ENCODE measurements around the gene SPINT2.
"Not testable (repeated sequence)": the region's sequence is repeated elsewhere in the genome, so short reads cannot be mapped to it uniquely, and the experiment has no call there.

The SPINT2 gene

DNA sequence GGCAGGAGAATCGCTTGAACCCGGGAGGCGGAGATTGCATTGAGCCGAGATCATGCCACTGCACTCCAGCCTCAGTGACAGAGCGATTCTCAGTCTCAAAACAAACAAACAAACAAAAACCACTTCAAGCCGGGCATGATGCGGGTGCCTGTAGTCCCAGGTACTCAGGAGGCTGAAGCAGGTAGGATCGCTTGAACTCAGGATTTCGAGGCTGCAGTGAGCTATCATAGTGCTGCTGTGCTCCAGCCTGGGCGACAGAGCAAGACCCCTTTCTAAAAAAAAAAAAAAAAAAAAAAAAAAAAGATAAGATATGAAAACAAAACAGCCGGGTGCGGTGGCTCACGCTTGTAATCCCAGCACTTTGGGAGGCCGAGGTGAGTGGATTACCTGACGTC is 21.1 kb upstream of the SPINT2 start:
- DNase-seq, result no peak

DNA sequence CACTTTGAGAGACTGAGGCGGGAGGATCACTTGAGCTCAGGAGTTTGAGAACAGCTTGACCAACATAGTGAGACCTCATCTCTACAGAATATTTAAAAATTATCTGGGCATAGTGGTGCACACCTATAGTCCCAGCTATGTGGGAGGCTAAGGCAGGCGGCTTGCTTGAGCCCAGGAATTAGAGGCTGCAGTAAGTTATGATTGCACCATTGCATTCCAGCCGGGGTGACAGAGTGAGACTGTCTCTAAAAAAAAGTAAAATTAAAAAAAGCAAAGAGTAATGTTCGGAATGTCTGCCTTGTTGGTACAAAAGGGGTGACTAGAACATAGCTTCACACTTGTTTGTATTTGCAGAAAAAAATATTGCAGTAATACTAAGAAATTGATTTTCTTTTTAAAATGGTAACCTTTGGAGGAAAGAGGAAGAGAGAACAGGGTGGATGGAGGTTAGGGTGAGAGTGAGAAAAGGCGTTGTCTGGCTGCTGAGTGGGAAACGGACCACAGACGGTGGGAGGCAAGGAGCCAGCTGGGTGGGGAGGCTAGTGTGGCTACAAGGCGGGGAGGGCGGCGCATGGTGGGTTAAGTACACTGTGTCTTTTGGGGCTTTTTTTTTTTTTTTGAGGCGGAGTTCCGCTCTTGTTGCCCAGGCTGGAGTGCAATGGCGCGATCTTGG is 18.4 kb upstream of the SPINT2 start:
- DNase-seq, result no peak

DNA sequence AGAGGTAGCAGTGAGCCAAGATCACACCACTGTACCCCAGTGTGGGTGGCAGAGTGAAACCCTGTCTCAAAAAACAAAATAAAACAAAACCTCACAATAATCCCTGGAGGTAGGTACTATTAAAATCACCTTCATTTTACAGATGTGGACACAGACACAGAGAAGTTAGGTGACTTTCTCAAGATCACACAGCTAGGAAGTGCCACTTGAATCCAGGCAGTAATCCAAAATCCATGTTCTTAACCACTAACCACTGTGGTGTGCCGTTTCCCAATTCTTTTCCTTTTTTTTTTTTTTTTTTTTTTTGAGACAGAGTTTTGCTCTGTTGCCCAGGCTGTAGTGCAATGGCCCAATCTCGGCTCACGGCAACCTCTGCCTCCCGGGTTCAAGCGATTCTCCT is 17.2 kb upstream of the SPINT2 start:
- peak; percentile 41 for DNase-seq

DNA sequence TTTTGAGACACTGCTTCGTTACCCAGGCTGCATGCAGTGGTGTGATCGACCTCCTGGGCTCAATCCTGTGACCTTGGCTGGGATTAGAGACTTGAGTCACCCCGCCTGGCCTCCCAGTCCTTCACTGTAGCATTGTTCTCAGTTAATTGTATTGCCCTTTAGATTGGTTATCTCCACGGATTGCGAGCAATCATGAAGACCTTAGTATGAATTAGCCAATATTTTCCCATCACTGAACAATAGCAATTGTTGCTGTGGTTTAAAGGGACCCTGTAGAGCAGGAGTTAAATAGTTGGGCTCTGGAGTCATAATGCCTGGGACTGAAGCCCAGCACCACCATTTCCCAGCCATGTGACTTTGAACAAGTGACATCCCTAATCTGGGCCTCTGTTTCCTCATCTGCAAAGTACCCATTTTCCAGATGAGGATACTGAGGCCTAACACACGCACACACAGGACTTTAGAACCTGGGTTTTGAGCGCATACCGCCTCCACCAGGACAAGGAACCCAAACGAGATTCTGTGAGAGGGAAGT is 16.6 kb upstream of the SPINT2 start:
- DNase-seq, result no peak

DNA sequence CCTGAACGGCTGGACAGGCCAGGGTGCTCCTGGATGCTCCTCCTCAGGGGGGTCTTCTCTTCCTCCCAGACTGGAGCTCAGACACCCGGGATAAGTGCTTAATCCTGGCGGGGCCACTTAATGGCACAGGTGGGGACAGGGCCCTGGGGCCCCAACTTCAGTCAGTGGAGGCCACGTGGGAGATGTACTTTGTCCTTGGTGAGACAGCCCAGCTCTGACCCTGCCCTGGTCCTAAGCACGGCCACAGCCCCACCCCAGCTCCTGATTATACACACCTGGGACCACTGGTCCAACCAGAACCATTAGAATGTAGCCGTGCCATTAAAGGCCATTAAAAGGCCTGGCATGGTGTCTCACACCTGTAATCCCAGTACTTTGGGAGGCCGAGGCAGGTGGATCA is 16.0 kb upstream of the SPINT2 start:
- no peak for DNase-seq

DNA sequence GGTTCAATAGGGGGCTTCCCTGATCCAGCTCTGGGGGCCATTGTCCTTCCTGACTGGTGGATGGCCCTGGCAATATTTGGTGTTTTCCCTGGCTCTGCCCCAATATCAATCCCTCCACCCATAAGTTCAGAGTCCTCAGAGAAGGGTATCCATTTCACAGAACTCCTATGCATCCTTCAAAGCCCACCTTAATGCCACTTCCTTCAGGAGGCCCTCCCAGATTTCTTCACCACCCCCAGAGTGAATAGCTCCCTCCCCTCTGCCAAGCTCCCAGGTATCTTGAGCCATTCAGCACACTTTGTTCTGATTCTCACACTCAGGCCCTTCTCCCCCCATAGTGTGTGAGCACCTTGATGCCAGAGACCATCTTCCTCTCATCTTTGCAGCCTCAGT is 13.9 kb upstream of the SPINT2 start:
- DNase-seq, result no peak

DNA sequence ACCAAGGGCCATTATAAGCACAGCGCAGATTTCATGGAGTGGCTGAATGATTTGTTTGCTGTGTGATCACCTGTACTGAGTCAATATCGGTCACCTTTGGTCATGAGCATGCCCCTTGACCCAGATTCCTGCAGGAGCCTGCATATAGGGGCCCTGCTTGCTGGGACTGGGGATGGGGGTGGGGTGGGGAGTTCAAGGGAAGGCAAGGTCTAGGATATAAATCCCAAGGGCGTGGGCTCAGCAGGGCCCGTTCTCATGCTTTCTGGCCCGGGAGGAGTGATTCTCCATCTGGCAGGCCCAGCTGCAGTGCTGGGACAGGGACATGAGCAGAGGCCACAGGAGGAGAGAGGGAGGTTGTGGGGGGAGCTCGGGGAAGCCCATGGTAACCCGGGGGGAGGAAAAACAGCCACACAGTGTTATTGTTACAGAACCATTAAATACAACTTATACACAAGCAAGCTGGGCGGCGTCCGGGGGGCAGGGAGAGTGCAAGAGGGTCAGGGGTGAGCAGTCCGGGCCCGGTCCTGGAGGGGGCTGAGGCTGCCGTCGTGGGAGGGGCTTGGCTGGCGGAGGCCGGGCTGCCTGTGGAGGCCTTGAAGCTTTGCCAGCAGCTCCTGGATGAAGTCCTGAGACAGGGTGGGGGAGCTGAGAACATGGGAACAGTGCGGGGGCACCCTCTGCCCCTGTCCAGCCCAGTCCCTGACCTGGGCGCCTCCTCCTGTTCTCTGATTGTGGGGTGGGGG is 13.4 kb upstream of the SPINT2 start:
- DNase-seq, result no peak

DNA sequence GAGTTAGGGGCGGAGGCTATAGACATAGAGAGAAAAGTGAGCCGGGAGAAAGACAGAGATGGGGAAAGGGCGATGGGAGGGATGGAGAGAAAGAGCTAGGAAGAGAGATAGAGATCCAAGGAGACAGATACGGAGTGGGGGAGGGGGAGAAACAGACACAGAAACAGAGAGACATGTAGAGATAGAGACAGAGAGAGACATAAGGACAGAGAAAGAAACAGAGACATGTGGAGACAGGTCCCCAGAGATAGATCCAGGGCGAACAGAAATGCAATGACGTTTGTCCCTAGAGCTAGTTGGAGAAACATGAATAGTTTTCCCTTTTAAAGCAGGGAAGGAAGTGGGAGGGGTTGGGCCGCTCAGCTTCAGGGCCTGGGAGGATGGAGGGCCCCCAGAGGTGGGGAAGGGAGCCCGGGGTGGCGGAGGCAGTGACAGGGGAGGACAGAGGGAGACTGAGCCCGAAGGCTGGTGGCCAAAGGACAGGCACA is 12.8 kb upstream of the SPINT2 start:
- DNase-seq, result no peak

DNA sequence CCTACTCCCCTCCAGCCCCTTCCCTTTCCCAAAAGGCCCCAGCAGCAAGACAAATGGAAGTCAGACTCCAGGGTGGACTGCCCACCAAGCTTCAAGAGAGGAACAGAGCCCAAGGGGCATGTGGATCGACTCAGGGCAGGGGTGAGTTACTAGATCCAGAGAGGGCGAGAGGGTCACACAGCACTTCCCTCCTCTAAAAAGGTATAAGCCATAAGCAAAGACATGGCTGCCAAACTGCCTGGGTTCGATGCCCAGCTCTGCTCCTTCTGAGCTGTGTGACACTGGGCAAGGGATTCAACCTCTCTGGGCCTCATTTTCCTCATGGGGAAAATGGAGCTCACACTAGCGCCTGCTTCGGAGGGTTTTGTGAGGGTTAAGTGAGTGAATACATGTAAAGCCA is 12.0 kb upstream of the SPINT2 start:
- no peak for DNase-seq

DNA sequence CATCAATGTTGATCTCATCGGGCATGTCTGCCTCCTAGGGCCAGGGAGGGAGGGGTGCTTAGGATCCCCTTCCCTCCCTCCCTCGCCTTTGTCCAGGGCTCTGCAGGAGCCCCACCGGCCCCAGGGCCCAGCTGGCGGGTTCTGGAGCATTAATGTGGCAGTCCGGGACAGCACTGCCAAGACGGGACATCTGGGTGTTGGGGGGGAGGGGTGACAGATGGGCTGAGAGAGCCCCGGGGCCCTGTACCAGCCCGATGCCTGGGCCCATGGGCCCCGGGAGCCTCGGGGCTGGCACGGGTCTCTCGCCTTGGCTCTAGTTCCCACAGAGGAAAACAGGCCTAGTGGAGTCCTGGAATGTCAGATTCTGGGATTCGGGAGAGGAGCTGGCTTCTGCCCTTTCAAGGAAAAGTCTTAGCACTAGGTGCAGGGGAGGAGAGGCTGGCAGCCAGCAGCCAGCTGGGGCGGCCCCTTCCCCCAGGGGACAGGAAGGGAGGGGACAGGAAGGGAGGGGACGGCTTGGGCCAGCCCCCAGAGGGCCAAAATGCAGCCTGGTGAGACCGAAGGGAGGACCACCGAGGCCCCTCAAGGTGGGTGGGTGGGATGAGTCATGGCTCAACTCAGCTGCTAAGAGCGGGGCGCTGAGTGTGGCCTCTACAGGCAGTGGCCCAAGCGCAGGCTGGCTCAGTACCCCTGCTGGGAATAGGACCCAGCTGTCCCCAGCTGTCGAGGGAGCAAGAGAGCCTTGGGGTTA is 11.3 kb upstream of the SPINT2 start:
- no peak for DNase-seq

DNA sequence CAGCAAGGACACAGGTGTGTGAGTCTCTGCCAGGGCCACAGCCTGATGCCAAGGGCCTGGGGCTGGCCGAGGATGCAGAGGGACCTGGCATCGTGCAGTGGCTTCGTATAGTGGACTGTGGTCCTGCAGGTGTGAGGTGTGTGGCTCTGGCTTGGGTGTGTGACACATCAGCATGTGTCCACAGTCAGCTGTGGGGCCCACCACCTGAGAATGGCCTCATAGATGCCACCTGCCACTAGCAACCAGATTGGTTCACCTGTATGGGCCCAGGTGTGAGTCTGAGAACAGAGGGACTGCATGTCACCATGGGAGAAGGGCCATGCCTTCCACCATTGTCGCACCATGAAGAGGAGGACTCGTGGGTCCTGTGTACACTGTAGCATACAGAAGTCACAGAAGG is 10.6 kb upstream of the SPINT2 start:
- DNase-seq, result no peak

DNA sequence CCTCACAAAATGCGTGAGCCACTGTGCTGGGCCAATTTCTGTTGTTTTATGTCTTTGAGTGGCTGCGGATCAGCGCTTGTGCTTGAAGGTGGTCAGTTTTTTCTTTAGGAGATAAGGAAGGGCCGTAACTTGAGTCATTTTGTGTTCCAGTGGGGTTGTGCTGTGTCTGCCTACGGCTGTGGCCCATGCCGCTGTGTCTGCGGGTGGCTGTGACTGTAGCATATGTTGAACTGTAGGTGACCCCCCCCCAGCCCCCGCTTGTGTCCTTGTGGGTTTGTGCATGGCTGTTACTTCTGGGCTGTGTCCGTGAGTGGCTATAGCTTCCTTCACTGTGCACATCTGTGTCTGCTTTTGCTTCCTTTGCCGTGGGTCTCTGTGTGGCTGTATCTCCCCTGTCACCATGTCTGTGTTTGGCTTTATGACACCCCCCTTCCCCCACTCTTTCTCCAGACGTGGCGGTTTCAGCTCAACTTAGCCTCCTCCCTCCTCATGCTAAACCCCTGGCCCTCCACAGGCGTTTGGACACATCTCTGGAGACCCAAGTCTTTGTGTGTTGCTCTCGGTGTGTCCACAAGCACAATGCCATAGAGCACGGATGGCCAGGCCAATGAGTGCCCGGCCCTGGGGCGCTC is 8.9 kb upstream of the SPINT2 start:
- DNase-seq, result no peak

DNA sequence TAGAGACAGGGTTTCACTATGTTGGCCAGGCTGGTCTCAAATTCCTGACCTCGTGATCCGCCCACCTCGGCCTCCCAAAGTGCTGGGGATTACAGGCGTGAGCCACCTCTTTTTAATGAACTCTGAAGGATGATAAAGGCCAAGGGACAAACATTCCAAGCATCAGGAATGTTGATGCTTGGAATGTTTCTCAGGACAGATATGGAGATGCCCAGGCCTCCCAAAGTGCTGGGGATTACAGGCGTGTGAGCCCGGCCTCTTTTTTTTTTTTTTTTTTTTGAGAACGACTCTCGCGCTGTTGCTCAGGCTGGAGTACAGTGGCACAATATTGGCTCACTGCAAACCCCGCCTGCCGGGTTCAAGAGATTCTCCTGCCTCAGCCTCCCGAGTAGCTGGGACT is 2.4 kb upstream of the SPINT2 start:
- DNase-seq, result not testable (repeated sequence)

DNA sequence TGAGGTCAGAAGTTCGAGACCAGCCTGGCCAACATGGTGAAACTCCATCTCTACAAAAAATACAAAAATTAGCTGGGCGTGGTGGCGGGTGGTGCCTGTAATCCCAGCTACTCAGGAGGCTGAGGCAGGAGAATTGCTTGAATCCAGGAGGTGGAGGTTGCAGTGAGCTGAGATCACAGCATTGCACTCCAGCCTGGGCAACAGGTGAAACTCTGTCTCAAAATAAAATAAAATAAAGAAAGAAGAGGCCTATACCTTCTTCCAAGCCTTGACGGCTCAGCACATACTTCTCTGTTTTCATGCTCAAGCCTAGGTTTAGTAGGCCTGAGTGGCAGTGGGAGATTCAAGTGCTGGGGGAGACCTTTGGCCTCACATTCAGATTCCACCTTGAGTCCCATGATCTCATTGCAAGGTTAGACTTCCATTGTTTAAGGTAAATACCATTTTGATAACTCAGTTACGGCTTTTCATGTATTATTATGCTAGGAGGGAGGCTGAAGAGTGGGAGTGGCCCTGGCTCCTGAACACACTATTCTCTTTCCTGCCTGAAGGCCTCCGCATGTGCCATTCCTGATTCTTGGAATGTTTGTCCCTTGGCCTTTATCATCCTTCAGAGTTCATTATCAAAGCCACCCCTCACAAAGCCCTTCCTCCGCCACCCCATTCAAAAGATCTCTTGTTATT is 1.6 kb upstream of the SPINT2 start:
- DNase-seq, result no peak

DNA sequence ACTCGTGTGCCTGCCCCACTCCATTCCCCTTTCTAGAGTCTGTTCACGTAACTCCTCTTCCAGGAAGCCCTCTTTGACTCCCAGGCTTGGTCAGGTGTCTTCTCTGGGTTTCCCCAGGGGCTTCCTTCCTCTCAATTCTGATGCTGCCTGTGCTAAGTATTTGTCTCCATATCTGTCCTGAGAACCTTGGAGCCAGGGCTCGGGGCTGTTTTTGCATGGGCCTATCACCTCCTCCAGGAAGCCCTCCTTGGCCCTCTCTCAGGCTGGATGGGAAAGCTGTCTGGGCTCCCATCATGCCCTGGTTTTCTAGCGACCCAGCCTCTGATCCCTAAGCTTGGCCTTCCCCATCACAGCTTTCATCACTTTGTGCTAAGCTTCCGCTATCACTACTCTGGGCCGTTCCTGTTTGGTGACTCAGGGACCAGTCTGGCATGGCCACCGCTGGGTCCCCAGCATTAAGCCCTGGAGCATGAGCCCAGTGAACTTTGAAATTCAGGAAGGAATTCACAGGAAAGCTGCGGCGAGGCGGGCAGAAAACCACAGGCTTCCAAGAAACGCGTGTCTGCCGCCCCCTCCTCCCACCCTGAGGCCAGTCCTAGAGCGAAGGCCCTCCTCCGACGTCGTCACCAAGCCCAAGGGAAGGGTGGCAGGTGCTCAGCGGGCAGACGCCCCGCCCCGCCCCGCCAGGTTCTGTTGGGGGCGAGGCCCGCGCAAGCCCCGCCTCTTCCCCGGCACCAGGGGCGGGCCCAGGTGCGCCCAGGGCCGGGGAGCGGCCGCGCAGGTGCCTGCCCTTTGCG is 486 bp upstream of the SPINT2 start:
- DNase-seq, result no peak

DNA sequence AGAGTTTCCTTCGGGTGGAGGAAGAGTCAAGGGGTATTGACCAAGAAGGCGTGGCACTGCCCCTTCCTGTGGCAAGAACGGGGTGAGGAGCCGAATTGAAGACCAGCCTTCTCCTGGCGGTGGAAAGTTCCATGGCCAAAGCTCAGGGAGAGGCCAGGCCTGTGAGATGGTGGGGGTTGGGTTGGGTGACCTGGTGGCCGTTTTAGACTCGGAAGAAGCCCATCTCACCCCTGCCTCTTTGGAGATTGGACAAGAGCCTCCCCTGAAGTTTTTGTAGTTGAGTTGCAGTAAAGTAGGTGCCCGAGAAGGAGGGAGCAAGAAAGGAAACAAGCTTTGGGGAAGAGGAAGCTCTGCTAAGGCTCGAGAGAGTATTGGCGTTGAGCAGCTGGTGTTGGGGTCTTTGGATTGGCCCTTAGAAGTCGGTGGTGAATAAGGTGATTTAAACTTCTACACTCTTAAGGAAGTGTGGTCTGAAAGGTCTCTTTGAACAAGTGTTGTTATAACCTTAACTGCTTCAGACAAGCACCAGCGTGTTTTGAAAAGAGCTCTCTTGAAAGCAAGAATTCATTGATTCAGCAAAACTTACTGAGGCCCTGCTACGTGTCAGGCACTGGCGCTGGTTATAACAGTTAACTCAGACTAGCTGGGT is 964 bp downstream of the SPINT2 start:
- no peak for DNase-seq

DNA sequence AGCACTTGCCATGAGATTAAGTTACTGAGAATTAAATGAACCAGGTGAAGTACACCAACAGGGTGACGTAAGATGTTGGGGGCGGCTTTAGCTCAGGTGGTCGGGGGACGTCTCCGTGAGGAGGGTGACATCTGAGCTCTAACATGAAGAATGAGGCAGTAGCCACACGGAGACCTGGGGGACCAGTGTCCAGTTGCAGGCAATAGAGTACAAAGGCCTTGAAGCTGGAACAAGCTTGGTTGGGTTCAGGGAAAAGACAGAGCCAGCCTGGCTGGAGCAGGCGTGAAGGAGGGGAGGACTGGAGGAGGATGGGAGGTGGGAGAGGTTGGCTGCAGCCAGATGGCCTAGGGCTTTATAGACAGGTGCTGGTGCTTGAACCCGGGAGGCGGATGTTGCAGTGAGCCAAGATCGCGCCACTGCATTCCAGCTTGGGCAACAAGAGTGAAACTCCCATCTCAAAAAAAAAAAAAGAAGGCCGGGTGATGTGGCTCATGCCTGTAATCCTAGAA is 1.6 kb downstream of the SPINT2 start:
- DNase-seq, result no peak

DNA sequence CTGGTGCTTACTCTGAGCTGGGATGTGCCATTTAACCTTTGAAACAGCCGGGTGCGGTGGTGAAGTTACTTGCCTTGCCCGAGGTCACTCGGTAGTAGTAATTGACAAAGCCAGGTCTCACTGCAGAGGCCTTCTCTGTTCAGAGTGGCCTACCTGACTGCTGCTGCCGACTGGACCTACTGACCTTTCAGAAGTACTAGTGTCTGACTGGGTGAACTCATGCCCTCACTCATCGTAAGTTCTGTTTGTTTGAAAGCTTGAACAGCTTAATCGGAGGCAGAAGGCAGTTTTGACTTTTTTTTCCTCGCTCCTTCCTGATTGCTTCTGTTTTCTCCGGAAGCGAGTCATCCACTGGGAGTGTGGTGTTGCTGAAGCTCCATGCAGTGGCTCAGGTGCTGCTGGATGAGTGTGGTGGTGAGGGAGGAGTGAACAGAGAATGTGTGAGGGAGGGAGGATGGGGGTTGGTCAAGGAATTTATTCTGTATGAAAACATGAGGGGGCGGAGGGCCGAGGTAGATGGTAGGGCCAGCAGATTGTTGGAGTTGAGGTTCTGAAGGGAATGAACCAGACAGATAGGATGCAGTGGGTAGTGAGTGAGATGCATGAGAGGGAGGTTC is 2.7 kb downstream of the SPINT2 start:
- DNase-seq, result no peak

DNA sequence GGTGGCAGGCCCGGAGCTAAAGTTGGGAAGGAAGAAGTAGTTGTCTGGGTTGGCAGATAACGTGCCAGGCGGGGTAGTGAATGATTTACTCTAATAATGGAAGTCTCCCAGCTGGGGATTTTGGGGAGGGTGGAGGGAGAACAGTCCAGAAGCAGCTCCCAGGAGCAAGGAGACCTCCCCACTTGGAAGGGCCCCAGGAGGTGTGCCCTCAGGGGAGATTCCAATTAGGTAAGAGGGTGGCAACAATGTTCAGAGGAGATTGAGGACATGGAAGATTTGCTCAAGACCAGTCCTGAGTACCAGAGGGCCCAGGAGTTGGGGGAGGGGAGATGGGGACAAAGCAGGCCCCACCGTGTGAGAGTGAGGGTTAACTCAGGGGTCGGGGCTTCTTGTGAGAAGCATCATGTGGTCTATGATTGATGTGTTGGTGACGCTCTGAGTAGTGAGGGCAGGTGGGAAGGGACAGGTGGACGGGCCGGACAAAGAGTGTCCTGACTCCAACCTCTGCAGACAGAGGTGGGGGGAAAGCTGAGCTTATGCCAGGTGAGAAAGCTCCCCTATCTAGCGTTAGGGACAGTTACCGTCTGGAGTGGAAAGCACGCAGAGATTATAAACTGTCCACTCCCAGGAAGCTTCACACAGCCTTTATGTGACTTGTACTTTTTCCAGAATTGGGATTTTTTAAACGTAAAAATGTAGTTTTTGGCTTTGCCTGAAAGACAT is 3.5 kb downstream of the SPINT2 start:
- no peak for DNase-seq

DNA sequence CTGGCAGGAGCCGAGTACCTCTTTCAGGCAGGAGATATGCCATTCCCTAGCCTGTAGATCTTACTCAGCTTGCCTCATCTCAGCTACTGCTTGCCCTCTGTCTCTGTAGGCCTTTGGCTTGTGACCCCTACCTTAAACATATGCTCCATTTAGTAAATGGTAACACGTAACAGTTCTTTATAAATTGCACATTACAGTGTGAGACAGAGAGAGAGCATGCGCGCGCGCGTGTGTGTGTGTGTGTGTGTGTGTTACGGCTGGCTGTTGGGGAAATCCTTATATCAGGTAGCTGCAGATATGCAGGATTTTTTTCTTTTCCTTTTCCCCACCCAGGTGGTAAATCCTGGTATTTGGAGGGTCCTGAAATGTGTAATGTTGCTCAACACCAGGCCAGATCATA is 4.2 kb downstream of the SPINT2 start:
- DNase-seq, result no peak
